ENCODE results near the gene ATXN3L. TPM values are rescaled to one million over a fixed set of nuclear protein-coding genes. Genes with fewer than 3 reads are reported as not detected.

ATXN3L gene
- total and polyA plus RNA-seq, 2 of the 8 experiments (the other 6 are each of a cell fraction or from before 2014, with no cell fraction given): not detected

DNA sequence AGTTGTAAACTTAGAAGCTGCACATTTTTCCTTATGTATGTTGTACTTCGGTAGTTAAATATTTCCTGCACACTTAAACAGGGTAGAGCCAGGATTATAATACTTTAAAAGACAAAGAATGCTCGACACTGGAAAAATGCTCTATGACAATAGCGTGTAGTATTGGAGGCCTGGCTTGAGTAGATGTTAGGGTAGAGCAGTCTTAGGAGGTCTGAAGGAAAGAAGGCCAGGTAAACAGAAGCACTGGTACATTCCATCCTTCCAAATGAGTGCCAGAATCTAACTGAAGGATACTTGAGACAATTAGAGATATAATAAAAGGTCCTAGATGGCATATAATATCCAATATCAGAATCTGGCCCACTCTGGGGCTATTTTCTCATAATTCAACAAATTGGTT is 42.3 kb downstream of the ATXN3L start:
- Histone ChIP-seq H2AK5ac (ENCODE audit: low read depth, low read length) (no peak overlapping the region), H3K79me1 (ENCODE audit: low read depth, low read length) (no peaks in the 10 kb centered on the region), H3K4me2 (ENCODE audit: insufficient read depth in 1 of 2, low read depth in 2 of 2, low read length in 2 of 2) (no peak overlapping the region), H3K79me2 (ENCODE audit: control insufficient read depth in 1 of 2, insufficient read depth in 2 of 2, low read length in 2 of 2) (no peaks in the 10 kb centered on the region), H4K20me1 (replicated peaks in 1 of 2; ENCODE audit: control insufficient read depth in 1 of 2, insufficient read depth in 2 of 2, low read length in 2 of 2) (no peaks in the 10 kb centered on the region), H2BK120ac (replicated peaks; ENCODE audit: low read depth, low read length) (no peak overlapping the region), H3K23ac (ENCODE audit: insufficient read length) (no peak overlapping the region), H3K36me3 (ENCODE audit: control insufficient read depth in 2 of 4, insufficient read depth in 4 of 4, low read length in 3 of 4) (no peaks in the 10 kb centered on the region), H3K18ac (ENCODE audit: extremely low read depth, low read length) (no peak overlapping the region), H3K4me1 (replicated peaks in 1 of 4; ENCODE audit: control insufficient read depth in 3 of 4, insufficient read depth in 4 of 4, low read length in 3 of 4) (no peaks in the 10 kb centered on the region; a peak in 1 of 7 replicates), H2BK12ac (ENCODE audit: low read depth, low read length) (no peak overlapping the region), H2BK15ac (ENCODE audit: low read length) (no peak overlapping the region), H3K27ac (ENCODE audit: low read depth, low read length) (no peak overlapping the region), H2BK5ac (ENCODE audit: low read depth, low read length) (no peak overlapping the region), H3K9ac (replicated peaks in 1 of 4; ENCODE audit: extremely low read depth in 1 of 4, low read depth in 3 of 4, low read length in 3 of 4) (no peak overlapping the region), H3K4me3 (ENCODE audit: extremely low read depth in 1 of 4, insufficient read depth in 2 of 4, low read depth in 3 of 4, low read length in 4 of 4) (no peak overlapping the region), H4K8ac (ENCODE audit: extremely low read depth, insufficient read depth, low read length) (no peak overlapping the region), H3K14ac (ENCODE audit: insufficient read length) (no peak overlapping the region), H2BK20ac (ENCODE audit: low read length) (no peak overlapping the region), H3K56ac (replicated peaks; ENCODE audit: insufficient read length, low read depth, low read length) (no peak overlapping the region), H2AFZ (ENCODE audit: low read length) (no peak overlapping the region), H3K27me3 (replicated peaks in 1 of 4; ENCODE audit: control insufficient read depth in 3 of 4, extremely low read depth in 1 of 4, insufficient read depth in 3 of 4, low read length in 3 of 4) (no peaks in the 10 kb centered on the region), H3K9me3 (ENCODE audit: insufficient read depth in 2 of 2, low read depth in 1 of 2, low read length in 1 of 2) (no peaks in the 10 kb centered on the region; a peak in 1 of 4 replicates), H3K23me2 (ENCODE audit: low read depth, low read length) (no peaks in the 10 kb centered on the region), H4K91ac (replicated peaks; ENCODE audit: insufficient read length, low read length) (no peak overlapping the region), H3K4ac (replicated peaks; ENCODE audit: insufficient read length, low read depth, low read length) (no peak overlapping the region), H4K5ac (ENCODE audit: insufficient read length, low read depth, low read length) (no peak overlapping the region)
- POLR2A ChIA-PET (ENCODE audit: partially characterized antibody): no interaction called here
- no peak for FAIRE-seq
- CTCF ChIA-PET (ENCODE audit: partially characterized antibody): no interaction called here
- WGBS, 2 experiments (ENCODE audit: extremely low coverage in 1 of 2, insufficient coverage in 1 of 2, insufficient read length in 1 of 2, insufficient replicate concordance in 2 of 2, low coverage in 1 of 2, low lambda C conversion rate in 2 of 2, missing lambda C conversion rate in 1 of 2): 88% methylated on average over 3 of the region's 3 CpGs; no CpG with 5 or more reads in 1 of the 2 experiments
- TF ChIP-seq RAD21 (IDR thresholded peaks at IDR 0.05 in 1 of 2, conservative IDR thresholded peaks at IDR 0.05 in 1 of 2; ENCODE audit: low read depth in 2 of 2, low read length in 2 of 2) (no peak), ZNF274 (IDR thresholded peaks at IDR 0.05; ENCODE audit: borderline replicate concordance, extremely low read depth, low read length) (no peak), KDM1A (IDR thresholded peaks at IDR 0.05; ENCODE audit: borderline replicate concordance, low read length) (no peak)
- DNase-seq (ENCODE audit: low read depth in 1 of 2, low spot score in 2 of 2): no peak
